Measurements from ENCODE around the gene CALM1.

- TF ChIP-seq CTCF (IDR thresholded peaks at IDR 0.05): no peak
- no peak for TF ChIP-seq IRF2 (CRISPR knock-in tag; IDR thresholded peaks at IDR 0.05; ENCODE audit: borderline replicate concordance, low read depth)
- no peak for TF ChIP-seq AFF4 (CRISPR knock-in tag; IDR thresholded peaks at IDR 0.05; ENCODE audit: borderline replicate concordance)
Observed at GRCh38 chr14:90382491-90383125, 14.2 kb upstream of the CALM1 start.
